GM21390 (cell line): ENCODE data around the gene CAVIN3.
A peak's percentile ranks its signal among the peaks of the same experiment; 100 is the strongest.
"Not testable (repeated sequence)": the region's sequence is repeated elsewhere in the genome, so short reads cannot be mapped to it uniquely, and the experiment has no call there.

Source experiments
- ATAC-seq: cut with Tn5 transposase; IDR thresholded peaks from one replicate; pipeline ENCODE4 v1.9.1; 2021; ENCODE audit not compliant: unreplicated experiment

CAVIN3 gene

DNA sequence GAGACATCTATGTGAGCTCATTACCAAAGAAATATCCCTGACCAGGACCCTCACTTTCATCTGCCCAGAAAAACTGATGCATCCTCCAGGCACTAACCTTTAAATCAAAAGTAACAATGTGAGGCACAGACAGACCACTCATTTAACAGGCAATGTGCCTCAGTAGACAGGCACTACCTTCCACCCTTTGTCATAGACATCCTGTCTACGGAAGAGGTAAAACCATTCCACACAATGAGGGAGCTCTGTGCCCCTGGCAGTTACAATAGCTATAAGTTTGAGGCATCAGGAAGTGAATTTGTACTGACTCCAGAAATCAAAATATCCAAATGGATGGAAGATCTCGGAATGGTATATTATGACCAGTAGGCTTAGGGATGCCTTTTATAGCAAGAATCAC, 6.7 kb upstream of the CAVIN3 start:
- no peak for ATAC-seq

DNA sequence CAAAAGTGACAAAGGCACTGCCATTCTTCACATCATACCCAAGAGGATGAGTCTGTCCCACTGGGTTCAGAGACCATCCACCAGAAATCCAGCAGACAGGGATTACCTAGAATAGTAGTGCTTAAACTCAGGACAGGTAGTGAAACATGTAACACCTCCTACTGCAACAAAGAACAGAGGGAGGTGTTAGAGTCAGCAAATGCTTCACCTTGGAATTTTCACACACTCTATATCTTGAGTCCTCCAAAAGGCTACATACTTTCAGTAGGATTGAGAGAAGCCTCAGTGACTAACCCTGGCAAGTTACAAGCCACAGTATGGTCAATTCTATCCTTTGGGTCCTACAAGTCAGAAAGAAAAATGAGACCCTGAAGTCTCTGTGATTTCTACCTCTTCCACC, 6.0 kb upstream of the CAVIN3 start:
- ATAC-seq: no peak

DNA sequence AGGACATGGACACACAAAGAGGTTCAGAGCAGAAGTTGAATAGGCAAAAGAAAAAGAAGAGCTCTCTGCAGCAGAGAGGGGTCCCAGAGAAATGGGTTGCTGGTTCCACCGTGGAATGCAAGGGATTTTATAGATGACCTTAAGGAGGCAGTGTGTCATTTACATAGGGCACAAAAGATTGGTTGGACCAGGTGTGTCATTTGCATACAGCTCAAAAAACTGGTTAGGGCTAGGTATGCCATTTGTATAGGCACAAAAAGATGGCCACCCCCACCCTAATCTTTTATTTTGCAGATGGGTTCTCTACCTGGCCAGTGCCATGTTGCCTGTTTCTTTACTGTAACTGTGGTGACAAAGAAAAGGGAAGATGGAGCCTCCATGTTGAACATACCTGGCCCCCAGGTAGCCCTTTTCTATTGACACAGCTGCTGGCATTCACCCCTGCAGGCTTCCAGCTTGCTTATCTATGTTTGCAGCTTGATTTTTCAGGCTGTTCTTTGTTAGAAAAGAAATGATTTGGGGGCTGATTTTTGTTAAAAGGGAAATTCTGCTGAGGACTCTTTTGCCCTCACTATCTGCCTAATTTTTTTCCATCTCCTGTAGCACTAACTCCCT, 3.1 kb upstream of the CAVIN3 start:
- no peak for ATAC-seq

GRCh38 chr11:6321961-6322362, 1.7 kb upstream of the CAVIN3 start:
- no peak for ATAC-seq

GRCh38 chr11:6321356-6321755, 1.1 kb upstream of the CAVIN3 start:
- ATAC-seq: no peak

DNA sequence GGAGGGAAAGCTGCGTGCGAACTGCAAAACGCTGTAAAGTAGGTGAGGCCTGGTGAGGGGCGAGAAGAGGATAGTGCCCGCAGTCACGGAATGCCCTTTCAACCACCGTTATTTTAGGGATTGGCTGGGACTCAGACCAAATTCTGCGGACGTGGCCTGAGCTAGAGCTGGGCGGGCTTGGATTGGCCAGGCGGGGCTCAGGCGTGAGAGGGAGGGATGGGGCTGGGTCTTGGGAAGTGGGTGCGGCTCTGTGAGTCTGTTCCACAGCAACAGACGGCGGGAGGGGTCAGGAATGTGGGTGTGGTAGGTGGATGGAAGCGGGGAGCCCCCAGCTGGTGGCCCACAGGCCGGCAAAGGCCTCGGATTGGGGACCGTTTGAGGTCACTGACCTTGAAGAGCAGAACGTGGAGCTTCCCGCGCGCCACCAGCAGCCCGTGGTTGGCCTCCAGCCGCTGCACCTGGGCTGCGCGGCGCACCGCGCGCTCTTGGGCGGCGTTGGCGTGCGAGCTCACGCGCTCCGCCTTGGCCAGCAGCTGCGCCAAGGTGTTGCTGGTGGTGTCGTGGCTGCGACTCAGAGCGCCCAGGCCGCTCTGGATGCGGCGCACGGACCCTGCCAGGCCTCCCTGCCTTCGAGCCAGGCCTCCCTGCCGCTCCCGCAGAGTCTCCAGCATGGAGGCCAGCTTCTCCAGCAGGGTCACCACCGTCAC, 444 bp downstream of the CAVIN3 start:
- ATAC-seq: peak; percentile 47

GRCh38 chr11:6319001-6319703, 1.1 kb downstream of the CAVIN3 start:
- ATAC-seq: no peak

GRCh38 chr11:6318204-6318603, 2.1 kb downstream of the CAVIN3 start:
- no peak for ATAC-seq

GRCh38 chr11:6315811-6316425, 4.4 kb downstream of the CAVIN3 start:
- peak; percentile 61 for ATAC-seq

- ATAC-seq: no peak
These were observed 8.2 kb downstream of the CAVIN3 start for GRCh38 chr11:6312106-6312505.

- ATAC-seq: no peak
These were observed 12.4 kb downstream of the CAVIN3 start for GRCh38 chr11:6307876-6308275.

DNA sequence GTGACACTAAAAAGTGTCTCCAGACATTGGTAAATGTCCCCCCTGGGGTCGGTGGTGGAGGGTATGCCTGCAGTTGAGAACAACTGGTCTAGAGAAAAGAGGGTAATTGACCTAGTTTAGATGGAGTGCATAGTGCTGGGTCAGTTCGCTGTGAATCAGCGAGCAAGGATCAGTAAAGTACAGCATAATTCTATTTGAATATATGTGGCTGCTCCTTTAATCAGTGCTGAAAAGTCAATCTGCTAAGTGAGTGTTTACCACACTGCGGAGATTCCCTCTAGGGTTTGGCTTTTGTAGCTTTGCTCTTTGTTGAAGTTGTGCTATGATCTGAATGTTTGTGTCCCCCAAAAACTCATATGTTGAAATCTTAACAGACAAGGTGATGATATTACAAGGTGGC, 15.0 kb downstream of the CAVIN3 start:
- ATAC-seq: no peak

DNA sequence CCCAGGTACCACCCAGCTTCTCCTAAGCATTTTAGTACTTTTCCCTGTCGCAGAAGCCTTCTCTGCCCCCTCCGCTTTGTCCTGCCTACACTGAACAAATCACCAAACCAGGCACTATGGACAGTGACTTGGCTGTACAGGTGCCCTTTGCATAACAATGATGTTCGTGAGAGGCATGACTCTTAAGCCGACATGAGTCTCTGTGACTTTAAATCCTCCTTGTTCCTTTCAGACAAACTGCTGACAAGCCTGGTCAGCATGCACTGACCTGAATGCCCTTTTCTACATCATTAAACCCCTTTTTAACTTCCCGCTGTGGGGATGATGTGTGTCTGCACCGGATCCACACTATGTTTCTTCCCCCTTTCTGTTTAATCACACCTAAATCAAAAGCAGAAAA, 16.6 kb downstream of the CAVIN3 start:
- ATAC-seq: no peak

DNA sequence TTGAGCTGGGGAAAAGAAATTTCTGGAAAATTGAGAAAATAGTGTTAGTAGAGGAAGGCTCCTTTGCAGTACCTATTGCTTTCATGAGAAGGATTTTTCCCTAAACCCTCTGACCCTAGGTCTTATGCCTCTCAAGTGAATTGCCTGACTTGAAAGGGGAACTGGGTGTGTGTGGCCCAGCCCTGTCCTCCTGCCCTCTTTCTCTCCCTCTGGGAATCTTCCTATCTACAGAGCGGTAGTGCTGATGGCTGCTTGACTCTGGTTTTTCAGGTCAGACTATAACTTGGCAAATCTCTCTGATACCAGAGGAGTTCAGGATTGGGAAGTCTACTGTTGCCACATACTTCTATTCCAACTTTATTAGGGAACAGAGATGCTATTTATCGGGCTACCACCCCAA, 19.2 kb downstream of the CAVIN3 start:
- ATAC-seq: no peak

GRCh38 chr11:6300325-6300724, 20.0 kb downstream of the CAVIN3 start:
- ATAC-seq: no peak

- ATAC-seq: peak; percentile 50
These were observed 21.7 kb downstream of the CAVIN3 start for GRCh38 chr11:6298605-6299004.

DNA sequence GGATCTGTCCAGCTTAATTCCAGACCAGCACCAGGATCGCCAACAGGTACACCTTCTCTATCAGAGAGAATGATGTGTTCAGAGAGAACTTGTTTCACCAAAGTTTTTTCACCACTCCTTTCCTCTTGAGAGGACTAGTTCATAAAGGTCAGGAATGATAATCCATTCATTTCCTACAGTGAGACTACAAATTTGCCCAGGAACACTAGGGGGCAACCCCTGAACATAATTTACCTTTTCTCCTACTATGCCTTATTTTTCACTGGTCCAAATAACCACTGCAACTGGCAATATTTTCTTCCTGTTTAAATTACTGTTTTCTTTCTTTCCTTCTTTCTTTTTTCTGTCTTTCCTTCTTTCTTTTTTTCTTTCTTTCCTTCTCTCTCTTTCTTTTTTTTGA, 22.5 kb downstream of the CAVIN3 start:
- ATAC-seq: no peak

DNA sequence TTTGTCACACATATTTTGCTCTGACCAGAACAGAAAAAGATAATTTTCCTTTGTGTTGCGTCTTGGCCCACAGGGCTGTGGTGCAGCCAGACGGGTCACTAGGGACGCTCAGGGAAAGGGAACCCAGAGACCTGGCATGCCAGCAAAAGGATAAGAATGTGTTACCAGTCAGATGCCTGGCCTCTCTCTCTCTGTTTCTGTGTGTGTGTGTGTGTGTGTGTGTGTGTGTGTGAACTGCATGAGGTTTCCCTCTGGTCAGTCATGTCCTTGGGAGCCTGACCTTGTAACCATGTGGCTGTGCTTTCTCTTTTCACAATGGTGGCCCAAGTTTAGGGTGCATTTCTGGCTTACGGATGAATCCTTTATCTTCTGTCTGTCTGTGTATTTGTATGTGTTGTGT, 35.3 kb downstream of the CAVIN3 start:
- no peak for ATAC-seq

GRCh38 chr11:6284250-6284649, 36.1 kb downstream of the CAVIN3 start:
- no peak for ATAC-seq

DNA sequence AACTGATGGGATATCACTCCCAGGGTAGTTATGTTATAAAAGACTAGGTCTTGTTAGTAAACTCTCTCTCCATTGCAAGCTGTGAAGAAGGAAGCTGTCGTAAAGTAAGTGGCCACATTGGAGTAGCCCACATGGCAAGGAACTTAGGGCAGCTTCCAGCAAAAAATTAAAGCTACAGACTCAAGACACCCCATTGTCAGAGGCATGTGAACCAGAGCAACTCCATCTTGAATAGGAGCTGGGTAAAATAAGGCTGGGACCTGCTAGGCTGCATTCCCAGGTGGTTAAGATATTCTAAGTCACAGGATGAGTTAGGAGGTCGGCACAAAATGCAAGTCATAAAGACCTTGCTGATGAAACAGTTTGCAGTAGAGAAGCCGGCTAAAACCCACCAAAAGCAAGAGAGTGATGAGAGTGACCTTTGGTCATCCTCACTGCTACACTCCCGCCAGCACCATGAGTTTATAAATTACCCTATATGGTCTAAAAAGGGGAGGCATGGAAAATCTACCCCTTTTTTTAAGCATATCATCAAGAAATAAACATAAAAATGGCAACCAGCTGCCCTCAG, 36.8 kb downstream of the CAVIN3 start:
- no peak for ATAC-seq

- not testable (repeated sequence) for ATAC-seq
These were observed 39.5 kb downstream of the CAVIN3 start for GRCh38 chr11:6280809-6281208.

DNA sequence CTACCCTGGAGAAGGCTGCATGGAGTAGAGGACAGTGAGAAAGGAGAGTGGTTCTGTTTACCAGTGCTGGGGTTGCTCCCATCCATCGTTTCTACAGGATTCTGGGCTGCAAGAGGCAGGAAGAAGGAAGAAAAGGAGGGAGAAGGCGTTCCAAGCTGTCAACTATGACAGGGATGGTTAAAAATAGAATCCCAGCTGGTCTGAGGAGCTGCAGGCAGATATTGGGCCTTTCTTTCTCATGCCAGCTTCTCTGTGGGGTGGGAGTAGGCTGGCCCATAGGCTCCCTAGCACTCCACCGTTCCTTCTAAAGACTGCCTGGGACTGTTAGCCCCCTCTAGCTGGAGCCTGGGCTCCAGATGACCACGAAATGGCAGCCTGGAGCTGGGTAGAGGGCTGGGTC, 47.1 kb downstream of the CAVIN3 start:
- ATAC-seq: no peak
